Upper lobe of right lung (tissue), 1 donor: ENCODE results near the gene PLSCR1. TPM values are rescaled to one million over a fixed set of nuclear protein-coding genes. Genes with fewer than 3 reads are reported as not detected.

Source experiments
- ATAC-seq: fragments of 200-7000 bp; cut with Tn5 transposase; one replicate; pipeline ENCODE4 v1.9.1; 2020; ENCODE audit warnings: mild to moderate bottlenecking, moderate library complexity
- DNase-seq: peaks from one replicate; pipeline ENCODE4 v3.0.0-alpha.2; 2020
- H3K27ac ChIP-seq: fragments of 200-600 bp; one replicate; pipeline ENCODE4 v1.8.0; 2022
- H3K27me3 ChIP-seq: fragments of 200-600 bp; one replicate; pipeline ENCODE4 v1.8.0; 2022; ENCODE audit warnings: mild to moderate bottlenecking
- H3K36me3 ChIP-seq: fragments of 200-600 bp; one replicate; pipeline ENCODE4 v1.8.0; 2022
- H3K4me1 ChIP-seq: fragments of 200-600 bp; one replicate; pipeline ENCODE4 v1.8.0; 2022
- H3K4me3 ChIP-seq: fragments of 200-600 bp; one replicate; pipeline ENCODE4 v1.8.0; 2022; ENCODE audit warnings: mild to moderate bottlenecking
- H3K9me3 ChIP-seq: fragments of 200-600 bp; one replicate; pipeline ENCODE4 v1.8.0; 2022
- intact Hi-C: fragments of 100-400 bp; cut with DNase I; formaldehyde crosslinking; loops from one replicate; pipeline ENCODE4 v1.11.0; 2022
- total RNA-seq: library from RNA; stranded (reverse); fragmentation: NEBNext Ultra II Directional; extraction: Animal tissue kit (Norgen Biotek cat#: 25700); gene quantifications from one replicate; pipeline ENCODE4 v1.2.1, GENCODE V29; 2021
- TF ChIP-seq, protein P1 (sequence below): fragments of 200-600 bp; IDR thresholded peaks from one replicate; pipeline ENCODE4 v1.8.0; 2022; ENCODE audit warnings: antibody characterized with exemption
- donor health status: DM: no; HTN: yes; CAD: no; lungs with severe emphysema.

The PLSCR1 gene
- total RNA-seq, 1 donor from 2014 or later: 165 TPM

- Histone ChIP-seq H3K27me3 (no peaks in the 10 kb centered on the region), H3K4me1 (peaks cover 1% of the 10 kb centered on the region), H3K27ac (no peak overlapping the region), H3K4me3 (no peak overlapping the region), H3K36me3 (no peaks in the 10 kb centered on the region), H3K9me3 (no peaks in the 10 kb centered on the region)
- DNase-seq: no peak
- ATAC-seq: no peak
- intact Hi-C loops: no loop called here
- TF ChIP-seq, protein P1, sequence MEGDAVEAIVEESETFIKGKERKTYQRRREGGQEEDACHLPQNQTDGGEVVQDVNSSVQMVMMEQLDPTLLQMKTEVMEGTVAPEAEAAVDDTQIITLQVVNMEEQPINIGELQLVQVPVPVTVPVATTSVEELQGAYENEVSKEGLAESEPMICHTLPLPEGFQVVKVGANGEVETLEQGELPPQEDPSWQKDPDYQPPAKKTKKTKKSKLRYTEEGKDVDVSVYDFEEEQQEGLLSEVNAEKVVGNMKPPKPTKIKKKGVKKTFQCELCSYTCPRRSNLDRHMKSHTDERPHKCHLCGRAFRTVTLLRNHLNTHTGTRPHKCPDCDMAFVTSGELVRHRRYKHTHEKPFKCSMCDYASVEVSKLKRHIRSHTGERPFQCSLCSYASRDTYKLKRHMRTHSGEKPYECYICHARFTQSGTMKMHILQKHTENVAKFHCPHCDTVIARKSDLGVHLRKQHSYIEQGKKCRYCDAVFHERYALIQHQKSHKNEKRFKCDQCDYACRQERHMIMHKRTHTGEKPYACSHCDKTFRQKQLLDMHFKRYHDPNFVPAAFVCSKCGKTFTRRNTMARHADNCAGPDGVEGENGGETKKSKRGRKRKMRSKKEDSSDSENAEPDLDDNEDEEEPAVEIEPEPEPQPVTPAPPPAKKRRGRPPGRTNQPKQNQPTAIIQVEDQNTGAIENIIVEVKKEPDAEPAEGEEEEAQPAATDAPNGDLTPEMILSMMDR: no peak
These were observed 5.7 kb upstream of the PLSCR1 start for GRCh38 chr3:146550070-146550615.

GRCh38 chr3:146547235-146547835, 2.9 kb upstream of the PLSCR1 start:
- no peak overlapping the region for H3K27ac ChIP-seq
- H3K4me1 ChIP-seq: peaks cover 7% of the 10 kb centered on the region
- intact Hi-C loops: no loop called here
- TF ChIP-seq, protein P1: no peak
- H3K9me3 ChIP-seq: no peaks in the 10 kb centered on the region
- no peaks in the 10 kb centered on the region for H3K36me3 ChIP-seq
- ATAC-seq (no peak), DNase-seq (no peak)
- H3K27me3 ChIP-seq: no peaks in the 10 kb centered on the region
- no peak overlapping the region for H3K4me3 ChIP-seq

GRCh38 chr3:146546366-146546965, 2.1 kb upstream of the PLSCR1 start:
- H3K4me3 ChIP-seq: no peak overlapping the region
- H3K27me3 ChIP-seq: no peaks in the 10 kb centered on the region
- TF ChIP-seq, protein P1: no peak
- H3K4me1 ChIP-seq: peaks cover 14% of the 10 kb centered on the region
- ATAC-seq (no peak), DNase-seq (no peak)
- no peaks in the 10 kb centered on the region for H3K36me3 ChIP-seq
- no peak overlapping the region for H3K27ac ChIP-seq
- H3K9me3 ChIP-seq: no peaks in the 10 kb centered on the region
- intact Hi-C loops: no loop called here

DNA sequence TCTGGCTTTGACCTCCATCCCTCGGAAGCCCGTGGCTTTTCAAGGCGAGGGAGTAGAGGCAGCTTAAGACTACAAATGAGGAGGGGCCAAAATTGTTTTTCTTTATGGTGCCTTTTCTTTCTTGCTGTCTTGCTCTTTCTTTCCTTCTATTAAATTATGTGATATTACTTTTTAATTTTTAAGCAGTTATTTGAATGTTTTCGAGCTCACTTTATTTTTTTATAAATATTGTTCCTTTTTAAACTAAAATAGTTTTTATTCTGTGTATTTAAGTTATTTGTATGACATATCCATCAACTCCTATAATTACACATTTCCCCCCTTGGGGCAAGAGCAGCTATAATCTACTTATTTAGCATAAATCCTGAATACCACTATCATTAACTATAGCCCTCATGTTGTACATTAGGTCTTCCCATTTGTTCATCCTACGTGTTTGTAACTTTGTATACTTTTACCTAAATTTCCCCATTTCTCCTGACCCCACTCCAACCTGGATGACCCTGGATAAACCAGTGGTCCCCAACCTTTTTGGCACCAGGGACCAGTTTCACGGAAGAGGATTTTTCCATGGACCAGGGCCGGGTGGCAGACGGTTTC, 622 bp upstream of the PLSCR1 start:
- H3K9me3 ChIP-seq: no peaks in the 10 kb centered on the region
- H3K4me3 ChIP-seq: peak overlapping the region; percentile 80
- TF ChIP-seq, protein P1: no peak
- peak overlapping the region; percentile 97 for H3K27ac ChIP-seq
- intact Hi-C loops: no loop called here
- peaks cover 27% of the 10 kb centered on the region for H3K4me1 ChIP-seq
- ATAC-seq (no peak), DNase-seq (no peak)
- H3K27me3 ChIP-seq: no peaks in the 10 kb centered on the region
- H3K36me3 ChIP-seq: no peaks in the 10 kb centered on the region

DNA sequence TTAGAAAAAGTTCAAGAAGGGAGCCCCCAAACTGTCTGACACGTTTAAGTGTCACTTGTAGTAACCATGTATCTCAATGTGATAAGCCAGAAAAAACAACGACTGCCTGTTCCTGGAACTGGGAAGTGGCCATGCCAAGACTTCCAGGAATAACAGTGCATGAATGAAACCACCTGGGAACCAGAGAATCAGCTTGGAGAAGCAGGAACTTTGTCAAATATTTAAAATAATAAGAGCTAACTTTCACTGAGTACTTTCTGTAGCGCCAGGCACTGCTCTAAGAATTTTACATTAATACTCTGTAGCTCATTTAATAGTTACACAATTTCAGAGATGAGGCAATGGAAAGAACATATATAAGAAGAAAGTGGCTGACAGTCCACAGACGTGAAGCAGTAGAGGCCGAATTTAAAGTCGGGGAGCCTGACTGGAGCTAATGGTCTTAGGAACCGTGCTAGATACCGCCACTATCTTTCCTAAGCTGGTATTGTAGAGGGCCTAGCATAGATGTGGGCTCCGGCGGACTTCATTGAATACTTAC, 876 bp downstream of the PLSCR1 start:
- Histone ChIP-seq H3K4me3 (peak overlapping the region; percentile 80), H3K36me3 (no peaks in the 10 kb centered on the region), H3K9me3 (no peaks in the 10 kb centered on the region), H3K27ac (peak overlapping the region; percentile 97), H3K27me3 (no peaks in the 10 kb centered on the region), H3K4me1 (peaks cover 33% of the 10 kb centered on the region)
- peak; percentile 1 for ATAC-seq
- intact Hi-C loops: no loop called here
- DNase-seq: no peak
- TF ChIP-seq, protein P1: no peak
